ENCODE results near the gene DOHH.

The DOHH gene

DNA sequence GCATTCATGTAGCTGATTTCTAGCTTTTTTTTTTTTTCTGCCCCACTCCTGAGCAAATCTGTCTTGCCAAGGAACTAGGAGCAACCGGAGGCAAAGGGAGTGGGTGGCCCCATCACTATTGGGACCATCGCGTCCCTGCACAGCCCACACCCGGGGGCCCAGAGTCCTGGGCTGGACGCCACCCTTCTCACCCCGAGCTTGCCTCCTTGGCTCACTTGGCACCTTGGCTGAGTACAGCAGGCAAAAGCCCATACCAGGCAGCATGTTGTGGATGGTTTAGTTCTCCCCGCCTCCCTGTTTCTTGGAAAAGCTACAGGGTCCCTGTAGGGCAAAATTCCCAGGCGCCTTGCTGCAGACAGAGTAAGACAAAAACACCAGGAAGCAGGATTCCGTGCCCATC lies 33.8 kb downstream of the DOHH start:
- TF ChIP-seq EZH2phosphoT487 (IDR thresholded peaks at IDR 0.05; ENCODE audit: borderline replicate concordance) = no peak
- TF ChIP-seq, protein P1, sequence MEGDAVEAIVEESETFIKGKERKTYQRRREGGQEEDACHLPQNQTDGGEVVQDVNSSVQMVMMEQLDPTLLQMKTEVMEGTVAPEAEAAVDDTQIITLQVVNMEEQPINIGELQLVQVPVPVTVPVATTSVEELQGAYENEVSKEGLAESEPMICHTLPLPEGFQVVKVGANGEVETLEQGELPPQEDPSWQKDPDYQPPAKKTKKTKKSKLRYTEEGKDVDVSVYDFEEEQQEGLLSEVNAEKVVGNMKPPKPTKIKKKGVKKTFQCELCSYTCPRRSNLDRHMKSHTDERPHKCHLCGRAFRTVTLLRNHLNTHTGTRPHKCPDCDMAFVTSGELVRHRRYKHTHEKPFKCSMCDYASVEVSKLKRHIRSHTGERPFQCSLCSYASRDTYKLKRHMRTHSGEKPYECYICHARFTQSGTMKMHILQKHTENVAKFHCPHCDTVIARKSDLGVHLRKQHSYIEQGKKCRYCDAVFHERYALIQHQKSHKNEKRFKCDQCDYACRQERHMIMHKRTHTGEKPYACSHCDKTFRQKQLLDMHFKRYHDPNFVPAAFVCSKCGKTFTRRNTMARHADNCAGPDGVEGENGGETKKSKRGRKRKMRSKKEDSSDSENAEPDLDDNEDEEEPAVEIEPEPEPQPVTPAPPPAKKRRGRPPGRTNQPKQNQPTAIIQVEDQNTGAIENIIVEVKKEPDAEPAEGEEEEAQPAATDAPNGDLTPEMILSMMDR (conservative IDR thresholded peaks at IDR 0.05; ENCODE audit: low read length) = no peak
- H3K9me2 ChIP-seq (replicated peaks; ENCODE audit: low read depth, low read length) = no peaks in the 10 kb centered on the region
- H2AFZ ChIP-seq (ENCODE audit: low read length) = no peak overlapping the region

DNA sequence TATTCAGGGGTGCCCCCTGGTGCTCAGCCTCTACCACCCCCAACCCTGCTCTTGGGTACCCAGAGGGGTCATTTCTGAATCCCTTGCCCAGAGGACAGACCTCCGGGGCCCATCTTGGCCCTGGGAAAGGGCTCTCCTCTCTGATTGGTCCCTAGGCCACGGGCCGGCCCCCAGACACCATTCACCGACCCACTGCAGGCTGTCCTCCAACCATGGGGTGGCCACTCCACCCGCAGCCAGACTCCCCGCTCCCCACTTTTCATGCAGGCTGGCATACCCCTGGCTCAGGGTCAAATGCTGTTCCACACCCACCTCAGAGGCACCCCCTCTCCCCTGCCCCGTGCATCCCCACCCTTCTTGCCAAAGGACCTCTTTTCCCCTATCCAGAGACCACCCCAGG lies 34.9 kb downstream of the DOHH start:
- Histone ChIP-seq H3K4me3 (ENCODE audit: low read length, poor library complexity, severe bottlenecking) (no peak overlapping the region), H3K4me1 (ENCODE audit: insufficient read depth, low read length, poor library complexity, severe bottlenecking) (no peaks in the 10 kb centered on the region), H3K4me2 (ENCODE audit: low read depth, low read length, poor library complexity, severe bottlenecking) (no peak overlapping the region), H3K27me3 (ENCODE audit: insufficient read depth, low read length, poor library complexity, severe bottlenecking) (no peaks in the 10 kb centered on the region), H3K36me3 (ENCODE audit: insufficient read depth, low read length) (0 out of 2 replicates have a peak, but pooled peaks cover 10% of the 10 kb centered on the region), H3K9ac (ENCODE audit: low read depth, low read length, poor library complexity, severe bottlenecking) (no peak overlapping the region), H3K79me2 (ENCODE audit: insufficient read depth, low read length) (no peaks in the 10 kb centered on the region), H3K9me3 (ENCODE audit: insufficient read depth, low read depth, low read length) (no peaks in the 10 kb centered on the region), H3K9me2 (replicated peaks; ENCODE audit: low read depth, low read length) (no peaks in the 10 kb centered on the region), H3F3A (ENCODE audit: low read depth) (peaks cover 5% of the 10 kb centered on the region; the same call in 1 of the 2 replicates), H2AFZ (ENCODE audit: low read length) (no peak overlapping the region), H4K20me1 (ENCODE audit: insufficient read depth, low read length, poor library complexity, severe bottlenecking) (no peaks in the 10 kb centered on the region)
- no peak for TF ChIP-seq EZH2phosphoT487 (IDR thresholded peaks at IDR 0.05; ENCODE audit: borderline replicate concordance)
- TF ChIP-seq, protein P1 (conservative IDR thresholded peaks at IDR 0.05; ENCODE audit: low read length) = no peak

More for the DNA sequence above, 33.8 kb downstream of the DOHH start:
- Histone ChIP-seq H3K79me2 (ENCODE audit: insufficient read depth, low read length) (no peaks in the 10 kb centered on the region), H3K4me2 (ENCODE audit: low read depth, low read length, poor library complexity, severe bottlenecking) (no peak overlapping the region), H3K4me1 (ENCODE audit: insufficient read depth, low read length, poor library complexity, severe bottlenecking) (no peaks in the 10 kb centered on the region), H3K9ac (ENCODE audit: low read depth, low read length, poor library complexity, severe bottlenecking) (no peak overlapping the region), H3F3A (ENCODE audit: low read depth) (peaks cover 5% of the 10 kb centered on the region; the same call in 1 of the 2 replicates), H4K20me1 (ENCODE audit: insufficient read depth, low read length, poor library complexity, severe bottlenecking) (no peaks in the 10 kb centered on the region), H3K9me3 (ENCODE audit: insufficient read depth, low read depth, low read length) (no peaks in the 10 kb centered on the region), H3K27me3 (ENCODE audit: insufficient read depth, low read length, poor library complexity, severe bottlenecking) (no peaks in the 10 kb centered on the region), H3K36me3 (ENCODE audit: insufficient read depth, low read length) (0 out of 2 replicates have a peak, but pooled peaks cover 10% of the 10 kb centered on the region), H3K4me3 (ENCODE audit: low read length, poor library complexity, severe bottlenecking) (no peak overlapping the region)

DNA sequence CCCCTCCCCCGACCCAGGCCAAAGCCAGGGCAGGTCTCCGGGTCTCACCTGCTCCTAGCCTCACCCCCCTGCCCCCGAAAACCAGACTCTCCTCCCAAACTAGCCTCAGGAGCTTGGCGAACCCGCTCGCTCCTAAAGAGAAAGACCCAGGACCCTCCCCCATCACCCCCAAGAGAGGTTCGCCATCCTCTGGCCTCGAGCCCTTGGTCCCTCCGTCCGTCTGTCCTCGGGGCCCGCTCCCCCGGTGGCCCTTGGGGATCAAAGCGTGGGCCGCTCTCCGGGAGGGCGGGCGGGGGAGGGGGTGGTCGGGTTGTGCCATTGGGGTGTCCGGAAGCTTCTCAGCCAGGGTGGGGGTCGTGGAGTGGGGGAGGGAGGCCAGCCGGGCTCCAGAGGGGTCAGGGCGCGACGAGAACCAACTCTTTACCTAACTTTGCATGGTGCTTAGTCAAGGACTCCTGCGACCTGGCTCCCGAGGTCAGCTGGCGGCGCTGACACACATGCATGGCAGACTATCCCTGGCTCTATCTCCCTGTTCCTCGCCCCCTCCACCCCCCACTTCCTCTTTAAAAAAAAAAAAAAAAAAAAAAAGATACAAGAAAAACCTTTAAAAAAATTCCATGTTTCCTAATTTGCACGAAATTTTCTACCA lies 35.8 kb downstream of the DOHH start:
- no peaks in the 10 kb centered on the region for H3K27me3 ChIP-seq (ENCODE audit: insufficient read depth, low read length, poor library complexity, severe bottlenecking)
- peaks cover 15% of the 10 kb centered on the region; the same call in 1 of the 2 replicates for H3K36me3 ChIP-seq (ENCODE audit: insufficient read depth, low read length)
- H2AFZ ChIP-seq (ENCODE audit: low read length) = no peak overlapping the region
- H3K9ac ChIP-seq (ENCODE audit: low read depth, low read length, poor library complexity, severe bottlenecking) = no peak overlapping the region
- H3K4me2 ChIP-seq (ENCODE audit: low read depth, low read length, poor library complexity, severe bottlenecking) = no peak overlapping the region
- H3K4me3 ChIP-seq (ENCODE audit: low read length, poor library complexity, severe bottlenecking) = no peak overlapping the region
- H3K9me2 ChIP-seq (replicated peaks; ENCODE audit: low read depth, low read length) = no peaks in the 10 kb centered on the region
- peaks cover 5% of the 10 kb centered on the region; the same call in 1 of the 2 replicates for H3F3A ChIP-seq (ENCODE audit: low read depth)
- no peaks in the 10 kb centered on the region for H3K79me2 ChIP-seq (ENCODE audit: insufficient read depth, low read length)
- TF ChIP-seq, protein P1 (conservative IDR thresholded peaks at IDR 0.05; ENCODE audit: low read length) = no peak
- no peak for TF ChIP-seq EZH2phosphoT487 (IDR thresholded peaks at IDR 0.05; ENCODE audit: borderline replicate concordance)
- H4K20me1 ChIP-seq (ENCODE audit: insufficient read depth, low read length, poor library complexity, severe bottlenecking) = no peaks in the 10 kb centered on the region
- H3K9me3 ChIP-seq (ENCODE audit: insufficient read depth, low read depth, low read length) = no peaks in the 10 kb centered on the region
- no peaks in the 10 kb centered on the region for H3K4me1 ChIP-seq (ENCODE audit: insufficient read depth, low read length, poor library complexity, severe bottlenecking)
